ENCODE measurements around the gene RAI2. TPM values are rescaled to one million over a fixed set of nuclear protein-coding genes. Genes with fewer than 3 reads are reported as not detected.

Gene RAI2
- total RNA-seq (1 to 10 TPM; 1.5 to 2.0 TPM), total RNA-seq (0.12 to 9.7 (median 1.2) reads per million in 172 experiments)
- 0.54 TPM for polyA plus RNA-seq (2013, experiment 1 of 2)
- polyA plus RNA-seq (2013, experiment 2 of 2) = 0.79 TPM

- Histone ChIP-seq H3K4me3 (ENCODE audit: low read length) (peak within 1 kb of the TSS; percentile 32), H3K4me1 (ENCODE audit: insufficient read depth, low read length) (no peaks in the 10 kb centered on the region), H3K9me3 (ENCODE audit: control insufficient read depth in 1 of 2, insufficient read depth in 1 of 2, low read length in 2 of 2) (no peaks in the 10 kb centered on the region), H3K27ac (ENCODE audit: low read depth in 1 of 2, low read length in 2 of 2) (no peak within 1 kb of the TSS), H3K27me3 (ENCODE audit: control insufficient read depth in 1 of 2, insufficient read depth in 2 of 2, low read length in 2 of 2) (peaks cover 7 to 12% of the 10 kb centered on the region in 2 experiments), H3K36me3 (ENCODE audit: insufficient read depth, low read length) (no peaks in the 10 kb centered on the region)
- Mint-ChIP-seq H3K4me1 (ENCODE audit: low read depth) (peaks cover 12% of the 10 kb centered on the region), H3K4me3 (peak within 1 kb of the TSS; percentile 88), H3K27me3 (peaks cover 41% of the 10 kb centered on the region), H3K27ac (no peak within 1 kb of the TSS), H3K9me3 (no peaks in the 10 kb centered on the region), H3K36me3 (ENCODE audit: low read depth) (no peaks in the 10 kb centered on the region)
- no peak for TF ChIP-seq CTCF (IDR thresholded peaks at IDR 0.05)
- ATAC-seq (ENCODE audit: poor library complexity) (peak; percentile 64), DNase-seq (peak; percentile 1 to 56 (median 32))
- ChIA-PET POLR2A (no interaction called here), CTCF (interaction anchor here (0.5 kb wide), 1 partner anchor 163 kb away, joined by 4 read pairs; no protein-coding TSS in a partner anchor)
- intact Hi-C loops (cut with DNase I, micrococcal nuclease) = no loop called here
These were observed at the start of gene RAI2 for GRCh38 chrX:17860811-17861488. Gene RAI2 (minus strand): TSS chrX:17861298. CDS start chrX:17802010, 59,288 bp downstream.

- H3K4me3 Mint-ChIP-seq = no peak overlapping the region
- ChIA-PET CTCF (no interaction called here), POLR2A (no interaction called here)
- no peak overlapping the region for H3K27ac ChIP-seq (ENCODE audit: low read depth in 1 of 2, low read length in 2 of 2)
- no peak overlapping the region for H3K27ac Mint-ChIP-seq
- H3K9me3 Mint-ChIP-seq = no peaks in the 10 kb centered on the region
- no peaks in the 10 kb centered on the region for H3K27me3 ChIP-seq (ENCODE audit: control insufficient read depth in 1 of 2, insufficient read depth in 2 of 2, low read length in 2 of 2)
- no peak for ATAC-seq (ENCODE audit: poor library complexity)
- no peak for DNase-seq
- no peaks in the 10 kb centered on the region for H3K4me1 Mint-ChIP-seq (ENCODE audit: low read depth)
- no peaks in the 10 kb centered on the region for H3K36me3 Mint-ChIP-seq (ENCODE audit: low read depth)
- H3K27me3 Mint-ChIP-seq = peaks cover 14% of the 10 kb centered on the region
- H3K4me3 ChIP-seq (ENCODE audit: low read length) = no peak overlapping the region
- no peak for TF ChIP-seq CTCF (IDR thresholded peaks at IDR 0.05)
- intact Hi-C loops (cut with DNase I, micrococcal nuclease) = no loop called here
- no peaks in the 10 kb centered on the region for H3K9me3 ChIP-seq (ENCODE audit: control insufficient read depth in 1 of 2, insufficient read depth in 1 of 2, low read length in 2 of 2)
- no peaks in the 10 kb centered on the region for H3K36me3 ChIP-seq (ENCODE audit: insufficient read depth, low read length)
- no peaks in the 10 kb centered on the region for H3K4me1 ChIP-seq (ENCODE audit: insufficient read depth, low read length)
These were observed 27.3 kb upstream of the RAI2 start for GRCh38 chrX:17888421-17888820.

- no peaks in the 10 kb centered on the region for H3K4me1 Mint-ChIP-seq (ENCODE audit: low read depth)
- no peak for TF ChIP-seq CTCF (IDR thresholded peaks at IDR 0.05)
These were observed 21.6 kb upstream of the RAI2 start for GRCh38 chrX:17882680-17883079.

More at GRCh38 chrX:17882680-17883079, 21.6 kb upstream of the RAI2 start:
- POLR2A ChIA-PET = no interaction called here
- CTCF ChIA-PET = no interaction called here
- ATAC-seq (ENCODE audit: poor library complexity) = no peak
- Mint-ChIP-seq H3K27me3 (peaks cover 27% of the 10 kb centered on the region), H3K9me3 (no peaks in the 10 kb centered on the region), H3K27ac (no peak overlapping the region), H3K36me3 (ENCODE audit: low read depth) (no peaks in the 10 kb centered on the region), H3K4me3 (no peak overlapping the region)
- no peak for DNase-seq
- no peaks in the 10 kb centered on the region for H3K36me3 ChIP-seq (ENCODE audit: insufficient read depth, low read length)
- intact Hi-C loops (cut with DNase I, micrococcal nuclease) = no loop called here
- no peaks in the 10 kb centered on the region for H3K9me3 ChIP-seq (ENCODE audit: control insufficient read depth in 1 of 2, insufficient read depth in 1 of 2, low read length in 2 of 2)
- H3K27ac ChIP-seq (ENCODE audit: low read depth in 1 of 2, low read length in 2 of 2) = no peak overlapping the region
- no peaks in the 10 kb centered on the region for H3K27me3 ChIP-seq (ENCODE audit: control insufficient read depth in 1 of 2, insufficient read depth in 2 of 2, low read length in 2 of 2)
- no peak overlapping the region for H3K4me3 ChIP-seq (ENCODE audit: low read length)
- no peaks in the 10 kb centered on the region for H3K4me1 ChIP-seq (ENCODE audit: insufficient read depth, low read length)

Measured in CD4-positive, alpha-beta T cell (primary cell).